IPS-18c (cell line): ENCODE measurements around the gene TRIM62.
"Not testable (repeated sequence)": the region's sequence is repeated elsewhere in the genome, so short reads cannot be mapped to it uniquely, and the experiment has no call there.

Experiments used
- H3K4me3 ChIP-seq: 2 replicates; pipeline ENCODE4 v1.7.0; 2013; ENCODE audit warnings: low read depth, mild to moderate bottlenecking, low read length, moderate library complexity; ENCODE audit not compliant: insufficient read depth
- H3K9me3 ChIP-seq: one replicate; pipeline ENCODE4 v1.6.1; 2013; ENCODE audit warnings: mild to moderate bottlenecking, low read length, moderate library complexity; ENCODE audit not compliant: control insufficient read depth, insufficient read depth

The TRIM62 gene

GRCh38 chr1:33128781-33129180 lies 53.1 kb downstream of the TRIM62 start:
- Histone ChIP-seq H3K4me3 (no peak overlapping the region), H3K9me3 (peaks cover 3% of the 10 kb centered on the region)

GRCh38 chr1:33127001-33127823 lies 54.6 kb downstream of the TRIM62 start:
- Histone ChIP-seq H3K9me3 (peaks cover 3% of the 10 kb centered on the region), H3K4me3 (peak overlapping the region; percentile 68)

DNA sequence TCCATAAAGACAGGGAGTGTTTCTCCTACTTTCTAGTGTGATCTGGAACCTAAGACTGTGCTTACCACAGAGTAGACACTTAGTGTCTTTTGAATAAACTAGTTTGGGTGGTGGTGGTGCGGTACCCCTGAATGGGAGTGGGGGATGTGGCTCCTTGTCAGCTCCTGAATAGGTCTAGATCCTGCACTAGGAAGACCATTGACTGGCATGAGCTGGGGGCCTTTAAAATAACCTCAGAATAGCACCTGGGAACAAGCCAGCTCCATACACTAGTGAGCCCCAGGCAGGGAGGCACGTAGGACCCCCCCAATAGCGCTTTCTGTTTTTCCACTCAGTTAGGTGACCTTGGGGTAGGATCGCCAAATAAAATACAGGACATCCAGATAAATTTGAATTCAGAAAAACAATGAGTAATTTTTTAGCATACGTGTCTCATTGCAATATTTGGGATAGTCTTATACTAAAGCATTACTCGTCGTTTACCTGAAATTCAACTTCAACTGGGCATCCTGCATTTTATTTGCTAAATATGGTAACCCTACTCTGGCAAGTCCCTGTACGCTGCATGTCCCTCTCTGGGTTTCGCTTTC lies 55.3 kb downstream of the TRIM62 start:
- peak overlapping the region; percentile 68 for H3K4me3 ChIP-seq
- peaks cover 3% of the 10 kb centered on the region for H3K9me3 ChIP-seq

DNA sequence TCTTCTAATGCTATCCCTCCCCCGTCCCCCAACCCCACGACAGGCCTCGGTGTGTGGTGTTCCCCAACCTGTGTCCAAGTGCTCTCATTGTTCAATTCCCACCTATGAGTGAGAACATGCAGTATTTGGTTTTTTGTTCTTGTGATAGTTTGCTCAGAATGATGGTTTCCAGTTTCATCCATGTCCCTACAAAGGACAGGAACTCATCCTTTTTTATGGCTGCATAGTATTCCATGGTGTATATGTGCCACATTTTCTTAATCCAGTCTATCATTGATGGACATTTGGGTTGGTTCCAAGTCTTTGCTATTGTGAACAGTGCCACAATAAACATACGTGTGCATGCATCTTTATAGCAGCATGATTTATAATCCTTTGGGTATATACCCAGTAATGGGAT lies 57.2 kb downstream of the TRIM62 start:
- not testable (repeated sequence) for H3K4me3 ChIP-seq, H3K9me3 ChIP-seq

GRCh38 chr1:33123266-33123665 lies 58.6 kb downstream of the TRIM62 start:
- Histone ChIP-seq H3K4me3 (no peak overlapping the region), H3K9me3 (peaks cover 3% of the 10 kb centered on the region)

DNA sequence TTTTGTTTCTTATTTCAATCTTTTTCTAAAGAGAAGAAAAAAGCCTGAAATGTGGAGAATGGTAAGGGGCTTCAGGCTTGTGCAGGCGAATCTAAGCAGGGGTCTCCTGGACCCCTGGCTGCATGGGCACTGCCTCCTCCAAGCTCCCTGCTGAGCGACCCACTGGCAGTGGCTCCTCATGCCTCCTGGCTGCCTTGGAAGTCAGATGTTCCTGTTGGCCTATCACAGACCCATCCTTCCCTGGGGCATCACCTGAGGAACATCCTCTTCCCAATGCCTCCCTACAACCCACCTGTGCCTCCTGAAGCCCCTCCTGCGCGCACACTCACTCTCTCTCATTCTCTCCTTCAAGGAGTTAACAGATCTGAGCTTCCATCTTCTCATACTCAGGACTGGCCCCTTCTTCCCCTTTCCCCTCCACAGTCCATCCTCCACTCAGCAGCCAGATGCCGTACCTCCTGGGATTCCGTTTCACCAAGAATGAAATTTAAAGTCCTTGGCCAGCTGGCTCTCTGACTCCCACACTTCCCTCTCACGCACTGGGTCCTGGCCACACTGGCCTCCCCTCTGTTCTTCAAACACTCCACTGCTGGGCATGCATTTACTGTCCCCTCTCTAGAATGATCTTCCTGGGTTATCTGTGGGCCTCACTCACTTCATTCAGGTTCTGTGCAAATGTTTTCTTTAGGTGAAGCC lies 59.2 kb downstream of the TRIM62 start:
- Histone ChIP-seq H3K4me3 (no peak overlapping the region), H3K9me3 (peaks cover 3% of the 10 kb centered on the region)

DNA sequence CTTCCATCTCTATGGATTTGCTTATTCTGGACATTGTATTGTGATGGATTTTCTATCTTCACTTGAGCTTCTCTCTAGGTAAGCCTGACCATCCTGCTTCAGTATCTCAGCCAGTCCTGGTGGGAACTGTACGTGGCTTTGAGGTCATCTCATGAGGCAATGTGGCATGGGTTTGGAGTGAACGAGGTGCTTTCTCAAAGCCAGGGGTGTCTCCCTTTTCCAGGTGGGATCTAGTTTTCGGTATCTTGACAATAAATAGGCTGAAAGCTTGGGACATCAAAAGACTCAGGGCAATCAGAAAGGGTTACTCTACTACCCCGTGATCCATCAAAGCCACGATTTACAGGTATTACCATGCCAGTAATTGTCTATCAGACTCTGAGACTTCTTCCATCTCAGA lies 60.1 kb downstream of the TRIM62 start:
- Histone ChIP-seq H3K4me3 (no peak overlapping the region), H3K9me3 (peaks cover 3% of the 10 kb centered on the region)

DNA sequence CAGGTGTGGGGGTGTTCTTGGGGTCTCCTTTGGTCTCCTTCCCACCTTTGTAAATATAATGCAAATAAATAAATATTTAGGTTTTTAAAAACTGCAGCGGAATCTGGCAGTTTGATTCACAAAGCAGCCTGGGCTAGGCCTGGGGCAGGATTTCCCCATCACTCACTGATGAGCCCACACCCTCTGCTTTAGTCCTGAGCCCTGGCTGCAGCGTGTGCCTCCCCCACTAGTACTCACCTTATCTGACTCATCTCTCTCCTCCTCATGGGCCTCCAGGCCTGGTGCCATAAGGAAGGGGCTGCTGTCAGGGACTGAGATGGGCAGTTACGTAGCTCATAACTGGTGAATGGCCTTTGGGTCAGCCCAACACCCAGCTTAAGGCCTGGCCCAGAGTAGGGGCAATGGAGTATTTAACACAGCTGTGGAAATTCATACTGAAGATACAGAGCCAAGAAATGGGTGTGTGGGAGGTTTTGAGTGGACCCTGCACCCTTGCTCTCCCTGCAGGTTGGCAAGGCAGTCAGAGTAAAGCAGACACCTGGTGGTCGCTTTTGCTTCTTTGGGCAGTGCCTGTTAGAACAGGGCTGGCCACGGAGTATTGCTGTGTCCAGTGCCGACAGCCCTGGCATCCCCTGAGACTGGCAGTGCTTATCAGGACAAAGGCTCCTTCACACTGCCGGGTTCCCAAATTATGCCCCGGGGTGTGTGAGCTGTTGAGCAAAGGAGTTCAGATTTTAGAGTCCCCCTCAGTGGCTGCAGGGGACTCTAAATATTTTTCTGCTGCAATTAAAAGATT lies 61.2 kb downstream of the TRIM62 start:
- Histone ChIP-seq H3K9me3 (peaks cover 3% of the 10 kb centered on the region), H3K4me3 (no peak overlapping the region)

GRCh38 chr1:33119532-33120217 lies 62.2 kb downstream of the TRIM62 start:
- H3K4me3 ChIP-seq: no peak overlapping the region
- no peaks in the 10 kb centered on the region for H3K9me3 ChIP-seq

DNA sequence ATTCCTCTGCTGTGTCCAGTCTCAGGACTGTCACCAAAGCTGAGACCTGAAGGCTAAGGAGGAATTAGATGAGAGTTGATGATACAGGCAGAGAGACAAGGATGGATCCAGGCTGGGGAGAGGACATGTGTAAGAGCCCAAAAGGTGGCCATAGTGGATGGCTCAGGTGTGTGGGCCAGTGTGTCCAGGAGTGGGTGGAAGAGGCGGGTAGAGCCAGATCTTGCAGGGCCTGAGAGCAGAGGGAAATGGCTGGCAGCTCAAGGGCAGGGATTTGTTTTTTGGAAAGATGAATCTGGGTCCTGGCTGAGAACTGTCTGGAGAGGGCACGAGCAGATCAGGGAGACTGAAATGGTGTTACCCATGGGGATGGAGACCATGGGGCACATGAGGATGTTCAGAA lies 62.8 kb downstream of the TRIM62 start:
- no peak overlapping the region for H3K4me3 ChIP-seq
- H3K9me3 ChIP-seq: no peaks in the 10 kb centered on the region

GRCh38 chr1:33118274-33118673 lies 63.6 kb downstream of the TRIM62 start:
- Histone ChIP-seq H3K9me3 (no peaks in the 10 kb centered on the region), H3K4me3 (no peak overlapping the region)

- no peak overlapping the region for H3K4me3 ChIP-seq
- no peaks in the 10 kb centered on the region for H3K9me3 ChIP-seq
Observed at GRCh38 chr1:33117440-33118085, 64.3 kb downstream of the TRIM62 start.

DNA sequence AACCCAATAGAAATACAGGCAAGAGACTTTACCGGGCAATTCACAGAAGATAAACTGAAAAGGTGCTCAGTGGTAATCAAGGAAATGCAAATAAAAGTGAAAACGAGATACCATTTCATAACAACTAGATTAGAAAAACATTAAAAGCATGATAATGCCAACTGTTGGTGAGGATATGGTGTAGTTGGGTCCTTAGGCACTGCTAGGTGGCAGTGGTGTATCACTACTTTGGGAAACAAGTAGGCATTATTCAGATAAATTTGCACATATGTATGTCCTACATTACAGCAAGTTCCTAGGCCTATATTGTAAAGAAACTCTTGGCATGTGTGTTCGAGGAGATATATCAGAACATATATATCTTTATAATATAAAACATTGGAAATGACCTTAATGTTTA lies 69.9 kb downstream of the TRIM62 start:
- Histone ChIP-seq H3K4me3 (no peak overlapping the region), H3K9me3 (no peaks in the 10 kb centered on the region)

DNA sequence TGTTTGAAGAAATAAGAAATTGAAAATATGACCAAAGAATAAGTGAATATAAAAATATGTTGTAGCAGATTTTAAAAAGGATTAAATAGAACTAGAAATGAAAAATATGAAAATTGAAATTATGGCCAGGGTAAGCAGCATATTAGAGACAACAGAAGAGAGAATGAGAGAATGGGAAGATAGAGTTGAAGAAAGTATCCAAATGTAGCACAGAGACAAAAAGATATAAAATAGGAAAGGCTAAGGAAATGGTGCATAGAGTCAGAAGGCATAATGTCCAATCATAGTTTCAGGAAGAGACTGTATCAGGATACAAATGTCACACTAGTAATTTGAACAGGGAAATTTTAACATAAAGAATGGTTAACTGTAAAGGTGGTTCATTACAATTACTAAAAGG lies 71.4 kb downstream of the TRIM62 start:
- Histone ChIP-seq H3K9me3 (no peaks in the 10 kb centered on the region), H3K4me3 (no peak overlapping the region)

- H3K9me3 ChIP-seq, H3K4me3 ChIP-seq: not testable (repeated sequence)
Observed at GRCh38 chr1:33100119-33100415, 81.8 kb downstream of the TRIM62 start.

- H3K4me3 ChIP-seq: no peak overlapping the region
Observed at GRCh38 chr1:33099290-33100118, 82.3 kb downstream of the TRIM62 start.

More at GRCh38 chr1:33099290-33100118, 82.3 kb downstream of the TRIM62 start:
- no peaks in the 10 kb centered on the region for H3K9me3 ChIP-seq
